Endothelial cell of umbilical vein (primary cell): Measurements from ENCODE around the gene HDAC10. TPM values are rescaled to one million over a fixed set of nuclear protein-coding genes. Genes with fewer than 3 reads are reported as not detected.

ENCODE experiments used
- BruUV-seq: library from RNA; stranded (reverse); fragments of 400-500 nt; replicated peaks from 2 replicates; lab custom pipeline; 2021; lab: Mats Ljungman, UMichigan
- CTCF ChIA-PET: fragments of 300-600, 350-600 bp; sonication (Branson Sonifier 250); formaldehyde crosslinking; loops from one replicate; lab custom pipeline; 2021; ENCODE audit warnings: antibody characterized with exemption, inconsistent platforms; lab: Charles Lee
- POLR2A ChIA-PET: fragments of 300-600, 350-600 bp; sonication (Branson Sonifier 250); formaldehyde crosslinking; loops from one replicate; lab custom pipeline; 2021; ENCODE audit warnings: antibody characterized with exemption, inconsistent platforms; lab: Charles Lee
- DNase-seq: peaks from one replicate; pipeline ENCODE4 v3.0.0-alpha.2; 2011; ENCODE audit warnings: low read depth, low spot score
- FAIRE-seq: peaks from 2 replicates; lab custom pipeline; 2011; peaks lifted over from hg19 to GRCh38; lab: Jason Lieb, UNC
- H2AFZ ChIP-seq: 2 replicates; pipeline ENCODE4 v1.6.0; 2012; ENCODE audit warnings: low read depth, low read length, control low read depth, inconsistent platforms
- H3K27ac ChIP-seq: 2 replicates; pipeline ENCODE4 v1.5.1; 2011; ENCODE audit warnings: low read depth, mild to moderate bottlenecking, control low read depth, low read length, moderate library complexity; ENCODE audit not compliant: insufficient read depth
- H3K27me3 ChIP-seq, 2 experiments: 2 replicates each; pipeline versions ENCODE4 v1.6.0 to v1.6.1; 2011; ENCODE audit warnings: low read length in 2 of 2, mixed read lengths in 1 of 2; ENCODE audit not compliant: control insufficient read depth in 2 of 2, insufficient read depth in 2 of 2
- H3K36me3 ChIP-seq, 2 experiments: 2 replicates in 1 of 2; 3 replicates in 1 of 2; pipeline ENCODE4 v1.5.1; 2011; ENCODE audit warnings: low read length in 2 of 2, mild to moderate bottlenecking in 1 of 2, moderate library complexity in 1 of 2; ENCODE audit not compliant: control insufficient read depth in 2 of 2, insufficient read depth in 2 of 2; ENCODE audit errors: extremely low read depth in 1 of 2
- H3K4me1 ChIP-seq: 3 replicates; pipeline ENCODE4 v1.5.1; 2011; ENCODE audit warnings: mild to moderate bottlenecking, low read length; ENCODE audit not compliant: control insufficient read depth, insufficient read depth; ENCODE audit errors: extremely low read depth
- H3K4me2 ChIP-seq: 2 replicates; pipeline ENCODE4 v1.6.1; 2011; ENCODE audit warnings: low read length, control low read depth, mixed read lengths; ENCODE audit not compliant: insufficient read depth
- H3K4me3 ChIP-seq, 3 experiments: fragments of 200-600 bp in 1 of 3; sonication (generic), shearing (Covaris generic) in 1 of 3; replicated peaks in 1 of 3; 2 replicates each; pipeline ENCODE4 v1.5.1; 2011 to 2016; ENCODE audit warnings: control low read depth in 3 of 3, low read length in 3 of 3, mild to moderate bottlenecking in 2 of 3, inconsistent platforms in 1 of 3, low read depth in 1 of 3, moderate library complexity in 1 of 3; ENCODE audit not compliant: insufficient read depth in 1 of 3
- H3K79me2 ChIP-seq: 2 replicates; pipeline ENCODE4 v1.6.0; 2012; ENCODE audit warnings: low read length, inconsistent platforms; ENCODE audit not compliant: control insufficient read depth, insufficient read depth
- H3K9ac ChIP-seq: replicated peaks from 2 replicates; pipeline ENCODE3; 2011; ENCODE audit warnings: low read length, control low read depth; ENCODE audit not compliant: insufficient read depth; ENCODE audit errors: extremely low read depth
- H3K9me1 ChIP-seq: replicated peaks from 3 replicates; pipeline ENCODE4 v1.6.0; 2011; ENCODE audit warnings: mild to moderate bottlenecking, low read length; ENCODE audit not compliant: control insufficient read depth, insufficient read depth; ENCODE audit errors: extremely low read depth
- H3K9me3 ChIP-seq: replicated peaks from 2 replicates; pipeline ENCODE4 v1.5.1; 2012; ENCODE audit warnings: low read length, inconsistent platforms; ENCODE audit not compliant: control insufficient read depth, insufficient read depth
- H4K20me1 ChIP-seq: replicated peaks from 2 replicates; pipeline ENCODE3; 2011; ENCODE audit warnings: mild to moderate bottlenecking, low read length; ENCODE audit not compliant: control insufficient read depth, insufficient read depth; ENCODE audit errors: extremely low read depth
- CTCF ChIP-seq, 2 donors: IDR thresholded peaks; 1 replicate in 1 of 2; 2 replicates in 1 of 2; pipeline ENCODE4 v1.5.1; 2011; ENCODE audit warnings: low read length in 2 of 2, mild to moderate bottlenecking in 2 of 2, moderate library complexity in 2 of 2, control low read depth in 1 of 2, inconsistent platforms in 1 of 2, low read depth in 1 of 2; ENCODE audit not compliant: insufficient read depth in 1 of 2; ENCODE audit errors: extremely low read depth in 1 of 2
- FOS ChIP-seq: IDR thresholded peaks from 2 replicates; pipeline ENCODE4 v1.6.1; 2011; ENCODE audit warnings: mild to moderate bottlenecking, low read length, moderate library complexity, borderline replicate concordance; ENCODE audit not compliant: insufficient read depth
- GATA2 ChIP-seq: IDR thresholded peaks from 2 replicates; pipeline ENCODE4 v1.7.0; 2011; ENCODE audit warnings: low read depth, mild to moderate bottlenecking, moderate library complexity, mixed read lengths, low read length; ENCODE audit not compliant: insufficient read length, insufficient read depth
- MYC ChIP-seq: IDR thresholded peaks from one replicate; pipeline ENCODE4 v1.6.1; 2011; ENCODE audit warnings: mild to moderate bottlenecking, low read depth, low read length
- POLR2A ChIP-seq: IDR thresholded peaks from 2 replicates; pipeline ENCODE4 v1.6.1; 2012; ENCODE audit warnings: low read depth, mild to moderate bottlenecking, control low read depth, low read length
- POLR2AphosphoS5 ChIP-seq: IDR thresholded peaks from 2 replicates; pipeline ENCODE4 v1.6.1; 2012; ENCODE audit warnings: low read depth, mild to moderate bottlenecking, control low read depth, low read length, moderate library complexity; ENCODE audit not compliant: insufficient read depth
- dilution Hi-C: fragments of 300-500 bp; cut with MboI; formaldehyde crosslinking; loops from one replicate; pipeline ENCODE4 v1.15.0; 2019; ENCODE audit warnings: low sequenced_read_pairs; ENCODE audit not compliant: extremely low pct_ligation_motif_present
- intact Hi-C: fragments of 100-400 bp; cut with micrococcal nuclease; formaldehyde crosslinking; loops from one replicate; pipeline ENCODE4 v1.10.0; 2022
- polyA plus RNA-seq, 4 experiments: library from polyadenylated mRNA; depleted of rRNA in 3 of 4; stranded (reverse) in 3 of 4; unstranded in 1 of 4; fragments of >200 nt; gene quantifications; 2 replicates each; pipeline versions ENCODE4 v1.2.1 to v1.2.3, GENCODE V29; 2011 to 2012; ENCODE audit warnings: missing spikeins in 1 of 4
- total RNA-seq: library from RNA; stranded (reverse); gene quantifications from 2 replicates; pipeline ENCODE4 v1.2.3, GENCODE V29; 2021

HDAC10 gene
- total and polyA plus RNA-seq, 2 donors (not counting 3 experiments of a cell fraction or from before 2014, with no cell fraction given), result 32.6 to 47.0 TPM

GRCh38 chr22:50236731-50237409 is 14.2 kb downstream of the HDAC10 start:
- H3K9ac ChIP-seq, result no peak overlapping the region
- FAIRE-seq, result peak; percentile 82
- H3K27me3 ChIP-seq, result no peaks in the 10 kb centered on the region
- TF ChIP-seq GATA2 (no peak), CTCF (IDR thresholded peaks at IDR 0.05; ENCODE audit: extremely low read depth in 1 of 2, insufficient read depth in 1 of 2, low read depth in 1 of 2, low read length in 2 of 2) (peak; percentile 45 to 53), MYC (no peak)
- POLR2A ChIA-PET, result no interaction called here
- H3K9me3 ChIP-seq, result no peaks in the 10 kb centered on the region
- H4K20me1 ChIP-seq, result no peaks in the 10 kb centered on the region
- no peak overlapping the region for H2AFZ ChIP-seq
- intact Hi-C loops (no loop called here), dilution Hi-C loops (no loop called here)
- no peaks in the 10 kb centered on the region for H3K9me1 ChIP-seq
- no peak for DNase-seq
- peaks cover 36% of the 10 kb centered on the region for H3K79me2 ChIP-seq
- peaks cover 0 to 14% of the 10 kb centered on the region in 2 experiments for H3K36me3 ChIP-seq
- H3K27ac ChIP-seq, result no peak overlapping the region
- CTCF ChIA-PET, result interaction anchor here (0.5 to 1.6 kb wide), 10 partner anchors 9 to 469 kb away, joined by 3 to 10 read pairs (median 4); partner anchors contain the start of gene SCO2
- no peak overlapping the region for H3K4me2 ChIP-seq
- peaks cover 4% of the 10 kb centered on the region for H3K4me1 ChIP-seq
- no TSS peak for BruUV-seq
- no peak overlapping the region for H3K4me3 ChIP-seq

DNA sequence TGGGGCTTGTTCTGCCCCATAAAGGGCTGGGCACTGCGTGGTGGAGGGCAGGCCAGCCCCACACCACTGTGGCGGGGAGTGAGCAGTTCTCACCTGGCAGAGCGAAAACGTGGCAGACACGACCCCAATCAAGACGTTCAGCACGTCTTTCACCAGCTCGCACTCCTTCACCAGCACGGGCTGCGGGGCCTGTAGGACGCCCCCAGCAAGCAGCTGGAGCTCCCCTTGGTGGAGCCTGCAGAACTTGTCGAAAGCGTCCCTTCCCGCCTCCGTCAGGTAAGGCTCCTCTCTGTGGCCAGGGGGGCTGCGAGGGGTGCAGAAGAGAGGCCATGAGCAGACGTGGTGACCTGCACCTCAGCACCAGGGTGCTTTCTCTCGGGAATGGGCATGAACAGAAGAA is 17.8 kb downstream of the HDAC10 start:
- BruUV-seq, result no TSS peak
- Histone ChIP-seq H3K4me1 (no peaks in the 10 kb centered on the region), H3K79me2 (peaks cover 20% of the 10 kb centered on the region), H4K20me1 (no peaks in the 10 kb centered on the region), H3K9ac (no peak overlapping the region), H2AFZ (no peak overlapping the region), H3K36me3 (peaks cover 0 to 14% of the 10 kb centered on the region in 2 experiments), H3K9me1 (no peaks in the 10 kb centered on the region), H3K4me3 (no peak overlapping the region), H3K27ac (no peak overlapping the region), H3K4me2 (no peak overlapping the region), H3K9me3 (no peaks in the 10 kb centered on the region), H3K27me3 (no peaks in the 10 kb centered on the region)
- DNase-seq (no peak), FAIRE-seq (no peak)
- dilution Hi-C loops (no loop called here), intact Hi-C loops (no loop called here)
- ChIA-PET POLR2A (no interaction called here), CTCF (interaction anchor here (1.2 to 2.8 kb wide), 2 partner anchors 8 to 24 kb away, joined by 4 to 11 read pairs; no protein-coding TSS in a partner anchor)
- TF ChIP-seq POLR2AphosphoS5 (no peak), GATA2 (no peak), POLR2A (no peak), FOS (no peak), CTCF (IDR thresholded peaks at IDR 0.05; ENCODE audit: extremely low read depth in 1 of 2, insufficient read depth in 1 of 2, low read depth in 1 of 2, low read length in 2 of 2) (no peak), MYC (no peak)
